Retinal pigment epithelial cell (primary cell): ENCODE results near the gene MAGEB17.

ENCODE experiments used
- DNase-seq: peaks from one replicate; pipeline ENCODE4 v3.0.0-alpha.2; 2010; ENCODE audit warnings: low read depth
- H3K4me3 ChIP-seq: 2 replicates; pipeline ENCODE4 v1.5.1; 2011; ENCODE audit warnings: mild to moderate bottlenecking, low read length, control low read depth, moderate library complexity
- CTCF ChIP-seq: conservative IDR thresholded peaks from 2 replicates; pipeline ENCODE4 v1.5.1; 2011; ENCODE audit warnings: low read depth, low read length, control low read depth, inconsistent platforms

The MAGEB17 gene

DNA sequence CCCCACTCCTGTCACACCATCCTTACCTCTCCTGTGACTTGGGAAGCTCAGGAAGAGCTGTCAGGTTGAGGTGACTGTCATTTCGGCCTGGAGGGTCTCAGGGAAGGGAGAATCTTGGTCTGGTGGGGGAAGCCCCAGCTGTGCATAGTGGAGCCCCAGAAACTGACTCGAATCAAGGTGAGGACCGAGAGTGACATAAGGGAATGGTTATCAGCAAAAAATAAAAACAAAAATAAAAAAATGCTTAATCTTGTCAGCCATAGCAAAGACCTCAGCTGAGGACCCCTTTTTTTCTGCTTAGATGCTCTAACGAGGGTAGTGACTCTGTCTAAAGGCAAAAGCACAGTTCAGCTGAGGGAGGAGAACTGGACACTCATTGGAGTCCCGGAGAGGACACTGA lies at the start of gene MAGEB17:
MAGEB17 (plus strand) TSS at position 301 of the 400 bp plus-strand sequence. CDS start 2,902 bp downstream, outside the sequence.
- no peak for DNase-seq
- H3K4me3 ChIP-seq = no peak within 1 kb of the TSS
- no peak for TF ChIP-seq CTCF

GRCh38 chrX:16119353-16120220 lies 47.7 kb upstream of the MAGEB17 start:
- DNase-seq = no peak
- H3K4me3 ChIP-seq = no peak overlapping the region
- TF ChIP-seq CTCF = no peak

GRCh38 chrX:16120431-16120830 lies 46.9 kb upstream of the MAGEB17 start:
- no peak overlapping the region for H3K4me3 ChIP-seq
- DNase-seq = no peak
- no peak for TF ChIP-seq CTCF

DNA sequence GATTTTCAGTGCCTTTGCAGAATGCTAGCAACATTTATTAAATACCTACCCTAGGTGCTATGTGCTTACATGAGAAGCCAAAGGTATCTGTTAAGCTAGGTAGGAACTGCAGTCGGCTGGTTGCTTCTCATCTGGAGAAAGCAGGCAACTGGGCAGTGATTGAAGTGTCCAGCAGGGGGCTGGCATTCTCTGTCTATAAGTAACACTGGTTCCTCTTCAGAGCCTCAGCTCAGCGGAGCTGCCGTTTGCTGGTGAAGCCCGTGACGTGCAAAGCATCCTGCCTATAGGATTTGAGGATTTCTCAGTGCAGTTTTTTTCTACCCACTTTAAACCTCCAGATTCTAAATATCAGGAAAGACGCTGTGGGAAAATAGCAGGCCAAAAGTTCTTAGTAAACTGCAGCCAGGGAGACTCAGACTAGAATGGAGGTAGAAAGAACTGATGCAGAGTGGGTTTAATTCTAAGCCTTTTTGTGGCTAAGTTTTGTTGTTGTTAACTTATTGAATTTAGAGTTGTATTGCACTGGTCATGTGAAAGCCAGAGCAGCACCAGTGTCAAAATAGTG lies 44.0 kb upstream of the MAGEB17 start, which contains the start of gene GRPR:
GRPR (plus strand) TSS at position 344 of the 565 bp plus-strand sequence. CDS start 389 bp downstream, outside the sequence.
- TF ChIP-seq CTCF = peak; percentile 82
- no peak within 1 kb of the TSS for H3K4me3 ChIP-seq
- DNase-seq = peak; percentile 77

DNA sequence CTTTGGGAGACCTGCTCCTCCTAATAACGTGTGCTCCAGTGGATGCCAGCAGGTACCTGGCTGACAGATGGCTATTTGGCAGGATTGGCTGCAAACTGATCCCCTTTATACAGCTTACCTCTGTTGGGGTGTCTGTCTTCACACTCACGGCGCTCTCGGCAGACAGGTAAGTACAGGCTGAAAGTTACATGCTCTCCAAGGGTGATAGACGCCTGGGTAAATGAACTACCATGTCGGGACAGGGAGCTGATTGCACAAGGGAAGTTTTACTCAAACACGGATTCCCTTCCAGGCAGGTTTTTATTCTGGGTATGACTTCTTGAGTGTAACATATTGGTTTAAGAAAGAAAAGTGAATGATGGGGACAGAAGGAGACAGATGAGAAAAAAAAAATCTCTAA lies 43.1 kb upstream of the MAGEB17 start:
- no peak for DNase-seq
- TF ChIP-seq CTCF = no peak
- H3K4me3 ChIP-seq = no peak overlapping the region

DNA sequence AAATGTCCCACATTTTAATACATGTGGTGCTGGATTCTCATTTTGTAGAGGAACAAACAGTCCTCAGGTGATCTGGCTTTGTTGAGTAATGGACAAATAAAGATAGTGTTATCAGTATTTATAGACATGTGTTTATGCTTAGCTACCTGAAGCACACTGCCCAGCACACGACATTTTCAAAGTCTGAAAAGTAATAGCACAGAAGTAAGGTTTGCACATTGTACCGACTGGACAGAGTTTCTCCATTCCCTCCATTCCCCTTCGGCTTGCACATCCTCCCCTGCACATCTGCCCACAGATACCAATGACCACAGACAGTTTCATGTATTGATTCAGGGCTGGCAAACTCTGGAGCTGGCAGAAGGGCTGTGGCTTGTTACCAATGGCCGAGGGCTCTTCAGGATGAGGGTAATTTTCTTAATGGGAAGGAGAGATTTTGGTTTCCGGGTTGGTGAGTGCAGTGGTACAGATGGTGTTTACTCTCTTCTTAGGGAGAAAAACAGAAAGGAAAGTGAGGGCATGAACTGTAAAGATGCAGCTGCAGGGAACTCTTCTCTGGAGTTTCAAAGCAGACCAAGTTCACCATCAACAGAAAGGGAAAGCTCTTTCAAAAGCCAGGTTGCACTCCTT lies 41.6 kb upstream of the MAGEB17 start:
- DNase-seq = no peak
- no peak overlapping the region for H3K4me3 ChIP-seq
- TF ChIP-seq CTCF = no peak
